Measurements from ENCODE around the gene AVEN.
"Not testable (repeated sequence)": the region's sequence is repeated elsewhere in the genome, so short reads cannot be mapped to it uniquely, and the experiment has no call there.

Gene AVEN

DNA sequence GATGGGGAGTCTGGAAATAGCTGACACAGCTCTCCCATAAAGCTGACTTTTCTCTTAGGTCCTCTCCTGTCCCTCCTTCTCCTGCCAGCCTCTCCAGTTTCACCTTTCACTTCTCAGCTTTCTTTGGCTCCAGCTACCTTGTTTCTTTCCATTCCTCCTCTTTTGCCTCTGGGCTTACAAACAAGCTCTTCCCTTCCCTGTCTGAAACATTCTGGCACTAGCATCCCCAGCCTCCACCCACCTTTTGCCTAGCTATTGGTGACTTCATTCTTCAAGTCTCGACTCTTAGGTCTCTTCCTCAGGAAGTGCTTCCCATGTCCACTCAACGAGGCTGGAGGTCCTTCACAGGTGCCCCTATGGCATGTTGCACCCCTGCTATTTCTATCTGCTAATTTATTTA, 20.5 kb upstream of the AVEN start:
- Mint-ChIP-seq H3K4me3 (no peak overlapping the region), H3K27ac (no peak overlapping the region), H3K27me3 (ENCODE audit: low read depth) (no peaks in the 10 kb centered on the region), H3K9me3 (no peaks in the 10 kb centered on the region), H3K4me1 (no peaks in the 10 kb centered on the region), H3K36me3 (ENCODE audit: low read depth) (no peaks in the 10 kb centered on the region)
- no peak for TF ChIP-seq CTCF (IDR thresholded peaks at IDR 0.05; ENCODE audit: unreplicated experiment in 3 of 3)

DNA sequence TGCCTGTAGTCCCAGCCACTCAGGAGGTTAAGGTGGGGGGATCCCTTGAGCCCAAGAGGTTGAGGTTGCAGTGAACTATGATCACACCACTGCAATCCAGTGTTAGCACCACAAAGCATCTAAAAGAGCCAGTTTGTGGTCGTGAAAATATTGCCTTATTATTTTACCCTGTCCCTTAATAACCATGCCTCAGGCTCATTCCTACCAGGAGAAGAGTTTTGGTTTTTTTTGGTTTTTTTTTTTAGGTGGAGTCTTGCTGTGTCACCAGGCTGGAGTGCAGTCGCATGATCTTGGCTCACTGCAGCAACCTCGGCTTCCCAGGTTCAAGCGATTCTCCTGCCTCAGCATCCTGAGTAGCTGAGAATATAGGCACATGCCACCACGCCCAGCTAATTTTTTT, 17.9 kb upstream of the AVEN start:
- H3K27ac Mint-ChIP-seq: peak overlapping the region in 1 of 3 experiments; percentile 74
- H3K36me3 Mint-ChIP-seq (ENCODE audit: low read depth): no peaks in the 10 kb centered on the region
- no peaks in the 10 kb centered on the region for H3K27me3 Mint-ChIP-seq (ENCODE audit: low read depth)
- peaks cover 16% of the 10 kb centered on the region for H3K9me3 Mint-ChIP-seq
- H3K4me3 Mint-ChIP-seq: no peak overlapping the region
- no peaks in the 10 kb centered on the region for H3K4me1 Mint-ChIP-seq
- no peak for TF ChIP-seq CTCF (IDR thresholded peaks at IDR 0.05; ENCODE audit: unreplicated experiment in 3 of 3)

- Mint-ChIP-seq H3K4me1 (no peaks in the 10 kb centered on the region), H3K27ac (peak overlapping the region in 2 of 3 experiments; percentile 50 to 74), H3K27me3 (ENCODE audit: low read depth) (no peaks in the 10 kb centered on the region), H3K9me3 (peaks cover 24% of the 10 kb centered on the region), H3K4me3 (no peak overlapping the region), H3K36me3 (ENCODE audit: low read depth) (peaks cover 2% of the 10 kb centered on the region)
- no peak for TF ChIP-seq CTCF (IDR thresholded peaks at IDR 0.05; ENCODE audit: unreplicated experiment in 3 of 3)
These were observed 17.0 kb upstream of the AVEN start for GRCh38 chr15:34055868-34056595.

DNA sequence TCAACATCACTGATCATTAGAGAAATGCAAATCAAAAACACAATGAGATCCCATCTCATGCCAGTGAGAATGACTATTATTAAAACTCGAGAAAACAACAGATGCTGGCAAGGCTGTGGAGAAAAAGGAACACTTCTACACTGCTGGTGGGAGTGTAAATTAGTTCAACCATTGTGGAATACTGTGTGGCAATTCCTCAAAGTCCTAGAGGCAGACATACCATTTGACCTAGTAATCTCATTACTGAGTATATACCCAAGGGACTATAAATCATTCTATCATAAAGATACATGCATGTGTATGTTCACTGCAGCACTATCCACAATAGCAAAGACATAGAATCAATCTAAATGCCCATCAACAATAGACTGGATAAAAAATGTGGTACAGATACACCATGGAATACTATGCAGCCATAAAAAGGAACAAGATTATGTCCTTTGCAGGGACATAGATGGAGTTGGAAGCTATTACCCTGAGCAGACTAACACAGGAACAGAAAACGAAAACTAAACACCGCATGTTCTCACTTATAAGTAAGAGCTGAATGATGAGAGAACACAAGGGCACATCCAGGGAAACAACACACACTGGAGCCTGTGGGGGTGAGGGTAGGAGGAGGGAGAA, 15.2 kb upstream of the AVEN start:
- Mint-ChIP-seq H3K36me3 (ENCODE audit: low read depth) (peaks cover 14% of the 10 kb centered on the region), H3K27me3 (ENCODE audit: low read depth) (no peaks in the 10 kb centered on the region), H3K27ac (no peak overlapping the region), H3K4me1 (no peaks in the 10 kb centered on the region), H3K9me3 (peaks cover 39% of the 10 kb centered on the region), H3K4me3 (no peak overlapping the region)
- TF ChIP-seq CTCF (IDR thresholded peaks at IDR 0.05; ENCODE audit: unreplicated experiment in 3 of 3): no peak

GRCh38 chr15:34050385-34050784, 11.4 kb upstream of the AVEN start:
- Mint-ChIP-seq H3K9me3 (peaks cover 44% of the 10 kb centered on the region), H3K36me3 (ENCODE audit: low read depth) (peaks cover 16% of the 10 kb centered on the region)
- not testable (repeated sequence) for H3K4me3 Mint-ChIP-seq; H3K27me3 Mint-ChIP-seq (ENCODE audit: low read depth); H3K4me1 Mint-ChIP-seq; H3K27ac Mint-ChIP-seq

DNA sequence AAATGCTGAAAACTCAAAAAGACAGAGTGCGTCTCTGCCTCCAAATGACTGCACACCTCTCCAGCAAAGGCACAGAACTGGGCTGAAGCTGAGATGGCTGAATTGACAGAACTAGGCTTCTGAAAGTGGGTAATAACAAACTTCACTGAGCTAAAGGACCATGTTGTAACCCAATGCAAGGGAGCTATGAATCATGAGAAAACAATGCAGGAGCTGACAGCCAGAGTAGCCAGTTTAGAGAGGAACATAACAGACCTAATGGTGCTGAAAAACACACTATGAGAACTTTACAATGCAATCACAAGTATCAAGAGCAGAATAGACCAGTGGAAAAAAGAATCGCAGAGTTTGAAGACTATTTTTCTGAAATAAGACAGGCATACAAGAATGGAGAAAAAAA, 10.1 kb upstream of the AVEN start:
- H3K36me3 Mint-ChIP-seq (ENCODE audit: low read depth): peaks cover 16% of the 10 kb centered on the region
- TF ChIP-seq CTCF (IDR thresholded peaks at IDR 0.05; ENCODE audit: unreplicated experiment in 3 of 3): no peak
- peaks cover 5% of the 10 kb centered on the region for H3K4me1 Mint-ChIP-seq
- peaks cover 42% of the 10 kb centered on the region for H3K9me3 Mint-ChIP-seq
- H3K27ac Mint-ChIP-seq: no peak overlapping the region
- H3K4me3 Mint-ChIP-seq: no peak overlapping the region
- H3K27me3 Mint-ChIP-seq (ENCODE audit: low read depth): peaks cover 7% of the 10 kb centered on the region

Measured in nephron (organoid).